ENCODE data around the gene ORC3. TPM values are rescaled to one million over a fixed set of nuclear protein-coding genes. Genes with fewer than 3 reads are reported as not detected.

ORC3 gene
- total RNA-seq, 1 experiment from 2014 or later, result 44.2 TPM

Other genes starting within 250 kb of the ORC3 start
- gene C6orf163, start 245.3 kb upstream of the ORC3 start, total RNA-seq (2014; rRNA removed; shearing (Covaris generic)), result 0.15 and 0.63 TPM in 2 replicates
- gene CFAP206, start 182.2 kb upstream of the ORC3 start, total RNA-seq (2014; rRNA removed; shearing (Covaris generic)), result 1.2 TPM in 1 of 2 replicates, not detected in the other
- 14.1 and 22.6 TPM in 2 replicates for gene SLC35A1, start 117.2 kb upstream of the ORC3 start, total RNA-seq (2014; rRNA removed; shearing (Covaris generic))
- 38.9 and 39.6 TPM in 2 replicates for gene RARS2, start 148 bp upstream of the ORC3 start, total RNA-seq (2014; rRNA removed; shearing (Covaris generic))
- gene AKIRIN2, start 112.1 kb downstream of the ORC3 start, total RNA-seq (2014; rRNA removed; shearing (Covaris generic)), result 14.6 and 15.6 TPM in 2 replicates

All from Daoy (cell line).